HG02610 (cell line): ENCODE data around the gene MAST1.
"Not testable (repeated sequence)": the region's sequence is repeated elsewhere in the genome, so short reads cannot be mapped to it uniquely, and the experiment has no call there.

Experiments used
- ATAC-seq: cut with Tn5 transposase; IDR thresholded peaks from one replicate; pipeline ENCODE4 v1.9.1; 2021; ENCODE audit warnings: mild to moderate bottlenecking, moderate library complexity; ENCODE audit not compliant: unreplicated experiment

Gene MAST1

DNA sequence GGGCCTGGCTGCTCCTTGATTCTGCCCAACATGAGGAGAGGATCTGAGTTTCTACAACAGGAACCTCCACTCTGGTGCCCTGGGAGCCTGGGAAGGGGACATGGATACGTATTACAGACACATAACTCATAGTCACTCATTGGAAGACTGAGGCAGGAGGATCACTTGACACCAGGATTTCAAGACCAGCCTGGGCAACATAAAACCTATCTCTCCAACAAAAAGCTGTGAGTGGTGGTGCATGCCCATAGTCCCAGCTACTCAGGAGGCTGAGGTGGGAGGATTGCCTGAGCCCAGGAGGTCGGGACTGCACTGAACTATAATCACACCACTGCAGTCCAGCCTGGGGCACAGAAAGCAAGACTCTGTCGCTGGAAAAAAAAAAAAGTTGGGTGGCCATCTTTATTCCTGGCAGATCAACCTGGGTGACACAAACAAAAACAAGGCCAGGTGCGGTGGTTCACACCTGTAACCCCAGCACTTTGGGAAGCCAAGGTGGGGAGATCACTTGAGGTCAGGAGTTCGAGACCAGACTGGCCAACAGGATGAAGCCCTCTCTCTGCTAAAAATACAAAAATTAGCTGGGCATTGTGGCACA lies 49.8 kb downstream of the MAST1 start:
- no peak for ATAC-seq

DNA sequence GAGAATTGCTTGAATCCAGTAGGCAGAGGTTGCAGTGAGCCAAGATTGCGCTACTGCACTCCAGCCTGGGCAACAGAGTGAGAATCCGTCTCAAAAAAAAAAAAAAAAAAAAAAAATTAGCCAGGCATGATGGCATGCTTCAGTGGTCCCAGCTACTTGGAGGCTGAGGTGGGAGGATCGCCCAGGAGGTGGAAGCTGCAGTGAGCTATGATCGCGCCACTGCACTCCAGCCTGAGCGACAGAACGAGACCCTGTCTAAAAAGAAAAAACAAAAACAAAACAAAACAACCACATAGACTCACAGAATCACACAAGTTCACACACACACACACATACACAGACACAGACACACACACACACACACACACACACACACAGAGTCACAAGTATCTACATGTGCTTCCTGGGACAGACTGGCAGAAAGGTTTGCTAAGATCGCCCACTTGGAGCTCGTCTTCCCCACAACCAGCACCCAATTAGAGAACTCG lies 52.0 kb downstream of the MAST1 start:
- ATAC-seq = not testable (repeated sequence)

DNA sequence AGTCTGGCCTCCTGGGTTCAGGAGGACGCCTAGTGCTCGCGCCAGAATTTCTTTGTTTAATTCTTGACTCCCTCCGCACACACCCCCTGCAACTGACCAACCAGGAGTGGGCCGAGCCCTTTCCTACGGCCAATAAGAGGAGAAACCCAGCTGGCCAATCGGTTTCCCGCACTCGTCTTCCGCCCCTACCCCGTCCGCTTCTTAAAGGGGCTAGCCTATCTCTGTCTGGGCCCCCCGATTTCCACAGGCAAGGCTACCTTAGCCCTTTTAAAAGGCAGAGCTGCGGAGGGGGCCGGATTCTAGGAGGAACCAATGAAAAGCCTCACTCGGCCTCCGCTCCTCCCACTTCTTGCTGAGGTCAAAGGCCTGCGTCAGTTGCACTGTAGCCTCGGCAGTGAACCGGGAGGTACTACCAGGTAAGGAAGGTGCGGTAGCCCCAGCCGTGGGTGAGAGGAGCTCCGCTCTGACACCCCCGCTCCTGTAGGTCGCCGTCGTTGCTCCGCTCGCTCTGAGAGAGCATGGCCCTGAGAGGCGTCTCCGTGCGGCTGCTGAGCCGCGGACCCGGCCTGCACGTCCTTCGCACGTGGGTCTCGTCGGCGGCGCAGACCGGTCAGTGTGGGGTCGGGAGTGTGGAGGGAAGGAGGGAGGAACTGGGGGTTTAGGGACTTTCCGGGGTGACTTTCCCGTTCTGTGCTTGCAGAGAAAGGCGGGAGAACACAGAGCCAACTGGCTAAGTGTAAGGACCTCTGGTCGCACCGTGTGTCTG lies 52.7 kb downstream of the MAST1 start, which contains the start of gene GCDH:
GCDH (plus strand) TSS at position 374 of the 766 bp plus-strand sequence; CDS start at position 519, 145 bp downstream.
- ATAC-seq = peak; percentile 92

DNA sequence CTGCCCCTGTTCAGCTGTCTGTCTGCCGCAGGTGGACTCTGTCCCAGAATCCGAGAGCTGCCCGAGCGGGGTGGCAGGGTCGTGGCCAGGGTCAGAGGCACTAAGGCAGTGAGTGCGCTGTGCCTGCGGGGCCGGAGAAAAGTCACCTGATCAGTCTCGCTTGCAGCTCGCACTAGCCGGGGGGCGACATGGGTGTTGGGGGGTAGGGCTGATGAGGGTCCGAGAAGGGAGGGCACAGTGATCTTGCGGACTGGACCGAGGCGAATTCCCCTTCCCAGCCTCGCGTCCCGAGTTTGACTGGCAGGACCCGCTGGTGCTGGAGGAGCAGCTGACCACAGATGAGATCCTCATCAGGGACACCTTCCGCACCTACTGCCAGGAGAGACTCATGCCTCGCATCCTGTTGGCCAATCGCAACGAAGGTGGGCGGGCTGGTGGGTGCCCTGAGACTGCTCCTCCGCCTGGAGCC lies 53.3 kb downstream of the MAST1 start:
- ATAC-seq = no peak

DNA sequence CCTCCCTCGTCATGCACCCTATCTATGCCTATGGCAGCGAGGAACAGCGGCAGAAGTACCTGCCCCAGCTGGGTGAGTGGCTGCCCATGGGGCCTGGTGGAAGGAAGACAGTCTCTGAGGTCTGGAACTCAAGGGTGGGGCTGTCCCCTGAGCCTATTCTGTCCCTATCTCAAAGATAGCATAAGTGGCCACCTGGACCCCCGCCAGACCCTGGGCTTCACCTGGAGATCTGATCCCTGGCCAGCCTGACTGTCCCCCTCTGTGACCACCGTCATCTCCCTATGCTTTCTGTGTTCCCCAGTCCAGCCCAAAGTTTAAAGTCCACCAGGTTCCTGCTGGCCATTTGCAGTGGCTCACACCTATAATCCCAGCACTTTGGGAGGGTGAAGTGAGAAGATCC lies 55.3 kb downstream of the MAST1 start:
- no peak for ATAC-seq

DNA sequence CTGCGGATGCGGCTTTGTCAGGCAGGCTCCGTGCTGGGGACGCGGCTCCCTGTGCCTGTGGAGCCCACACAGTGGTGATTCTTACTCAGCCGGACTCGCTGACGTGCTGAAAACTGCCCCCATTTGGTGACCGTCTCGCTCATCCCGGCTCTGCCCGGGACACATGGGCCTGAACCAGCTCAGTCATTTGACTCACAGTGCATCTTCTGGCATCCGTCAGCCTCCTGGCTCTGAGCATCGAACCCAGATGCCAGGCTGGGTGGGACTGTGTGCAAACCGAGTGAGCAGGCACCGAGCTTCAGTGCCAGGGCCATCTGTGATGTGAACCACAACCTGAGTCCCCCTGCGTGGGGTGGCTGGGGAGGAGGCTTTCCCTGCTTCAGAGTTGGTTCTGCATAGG lies 58.1 kb downstream of the MAST1 start:
- no peak for ATAC-seq

DNA sequence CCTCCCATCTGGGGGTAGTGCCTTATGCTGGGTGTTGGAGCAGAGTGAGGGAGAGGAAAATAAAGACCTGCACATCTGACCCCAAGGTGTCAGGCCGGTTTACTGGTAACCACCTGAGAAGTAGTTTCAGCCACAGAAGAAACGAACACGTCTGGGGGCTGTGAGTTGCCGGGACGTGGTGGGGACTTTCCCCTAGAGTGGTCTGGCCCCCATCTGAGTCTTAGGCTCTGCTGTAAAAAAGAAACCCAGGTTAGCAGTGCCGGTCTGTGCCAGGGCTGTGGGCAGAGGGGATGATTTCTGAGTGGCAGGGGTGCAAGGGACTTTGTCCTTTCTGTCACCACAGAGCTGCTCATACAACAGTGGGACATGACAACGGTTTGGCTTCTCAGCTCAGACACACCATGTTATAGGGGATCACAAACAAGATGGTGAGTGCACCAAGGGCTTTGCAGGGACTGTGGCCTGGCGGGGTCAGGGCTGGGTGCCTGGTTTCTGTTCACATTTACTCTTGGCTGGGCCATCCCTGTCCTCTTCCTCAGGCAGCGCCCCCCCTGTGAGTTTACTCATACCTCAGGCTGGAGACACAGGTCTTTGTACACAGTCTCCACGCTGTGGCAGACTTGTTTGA lies 61.7 kb downstream of the MAST1 start:
- ATAC-seq = peak; percentile 66

DNA sequence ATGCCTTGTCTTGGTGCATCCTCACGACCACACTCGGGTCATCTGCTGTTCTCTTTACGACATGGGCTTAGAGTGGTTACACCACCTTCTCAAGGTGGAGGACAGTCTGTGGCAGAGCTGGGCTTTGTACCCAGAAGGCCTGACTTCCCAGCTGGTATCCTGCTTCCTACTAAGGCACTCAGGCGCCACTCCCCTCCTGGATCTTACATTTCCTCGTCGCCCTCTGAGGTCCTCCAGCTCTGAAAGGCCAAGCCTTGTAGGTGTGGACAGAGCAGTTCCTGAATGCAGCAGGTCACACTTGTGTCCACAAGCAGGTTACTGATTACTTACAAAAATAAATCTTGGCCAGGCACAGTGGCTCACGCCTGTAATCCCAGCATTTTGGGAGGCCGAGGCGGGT lies 68.9 kb downstream of the MAST1 start:
- ATAC-seq = no peak

DNA sequence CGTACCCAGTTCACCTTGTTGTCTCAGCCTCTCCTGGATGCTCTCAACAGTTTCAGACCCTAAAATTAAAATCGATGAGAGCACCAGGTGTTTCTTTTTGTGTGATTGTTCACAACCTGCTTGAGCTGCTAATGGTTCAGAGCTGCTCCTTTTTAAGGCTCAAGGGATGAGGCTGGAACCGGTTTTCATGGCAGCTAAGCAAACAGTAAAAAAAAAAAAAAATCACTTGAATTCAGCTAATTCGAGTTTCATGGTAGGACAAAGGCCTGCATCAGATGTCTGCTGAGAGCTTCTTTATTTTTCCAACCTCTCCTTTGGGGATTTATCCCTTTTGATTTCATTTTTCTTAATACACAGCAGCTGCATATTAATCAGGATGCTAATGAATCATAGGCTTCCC lies 74.3 kb downstream of the MAST1 start:
- ATAC-seq = no peak

DNA sequence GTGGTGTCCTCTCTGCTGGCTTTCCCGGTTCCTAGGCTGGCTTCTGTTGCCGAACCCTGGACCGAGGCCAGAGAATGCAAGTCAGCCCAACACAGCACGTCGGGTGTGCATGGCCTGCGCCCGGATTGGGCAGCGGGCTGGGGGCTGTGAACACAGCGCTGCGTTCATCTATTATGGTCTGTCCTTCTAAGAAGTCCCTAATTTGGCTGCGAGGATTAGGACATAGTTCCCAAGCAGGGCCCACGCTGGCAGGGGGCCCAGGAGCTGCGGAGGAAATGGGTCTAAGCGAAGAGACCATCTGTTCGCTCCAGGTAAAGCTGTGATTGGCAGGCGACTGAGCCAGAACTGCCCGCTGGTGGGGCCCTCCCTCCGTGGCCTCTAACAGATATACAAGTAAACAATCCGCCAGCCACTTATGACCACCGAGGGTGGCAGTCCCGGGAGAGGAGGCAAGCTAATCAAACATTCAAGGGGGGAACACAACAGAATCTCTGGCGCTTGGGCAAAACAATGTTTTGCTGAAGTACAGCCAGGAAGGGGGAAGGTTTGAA lies 74.8 kb downstream of the MAST1 start:
- no peak for ATAC-seq

DNA sequence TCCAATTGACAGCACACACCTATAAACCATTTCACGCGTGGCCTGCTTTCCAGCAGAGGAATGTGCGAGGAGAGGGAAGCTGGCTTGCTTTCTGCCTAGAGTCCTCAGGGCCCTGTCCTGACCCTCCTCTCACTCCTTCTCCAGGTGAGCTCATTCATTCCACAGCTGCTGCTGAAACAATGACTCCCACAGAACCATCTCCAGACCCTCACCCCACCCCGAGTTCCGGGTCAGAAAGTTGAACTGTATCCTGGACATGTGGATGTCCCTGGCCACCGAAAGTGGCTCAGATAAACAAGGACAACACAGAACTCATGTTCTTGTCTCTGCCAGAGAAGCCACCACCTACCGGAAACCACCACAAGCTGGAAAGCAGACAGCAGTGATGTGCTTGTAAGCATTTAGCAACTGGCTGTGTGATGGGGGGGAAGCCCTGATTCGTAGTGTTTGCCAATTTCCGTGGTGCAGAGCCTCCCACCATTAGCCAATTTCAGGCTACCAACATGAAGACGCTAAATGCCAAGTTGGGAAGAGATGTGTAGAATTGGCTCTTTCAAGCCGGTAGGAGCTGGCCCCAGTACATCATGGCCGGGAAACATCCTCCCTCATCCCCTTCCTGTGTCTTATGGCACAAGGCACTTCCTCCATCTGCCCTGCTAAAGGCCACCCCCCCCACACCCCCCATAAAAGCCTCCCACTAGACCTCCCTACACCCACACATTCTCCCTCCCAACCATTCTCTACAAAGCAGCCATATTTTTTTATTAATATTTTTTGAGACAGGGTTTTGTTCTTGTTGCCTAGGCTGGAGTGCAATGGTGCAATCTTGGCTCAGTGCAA lies 75.8 kb downstream of the MAST1 start:
- ATAC-seq = no peak

DNA sequence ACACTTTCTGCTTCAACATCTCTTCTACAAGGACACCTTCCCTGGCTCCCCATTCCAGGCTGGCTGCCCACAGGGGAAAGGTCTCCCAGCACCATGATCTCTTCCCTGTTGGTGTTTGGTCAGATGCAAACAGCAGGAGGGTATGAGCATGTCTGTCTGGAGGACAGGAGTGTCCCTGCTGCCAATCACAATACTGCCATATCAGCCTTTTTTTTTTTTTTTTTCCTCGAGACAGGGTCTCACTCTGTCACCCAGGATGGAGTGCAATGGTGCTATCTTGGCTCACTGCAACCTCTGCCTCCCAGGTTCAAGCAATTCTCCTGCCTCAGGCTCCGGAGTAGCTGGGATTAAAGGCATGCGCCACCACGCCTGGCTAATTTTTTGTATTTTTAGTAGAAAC lies 77.5 kb downstream of the MAST1 start:
- not testable (repeated sequence) for ATAC-seq

DNA sequence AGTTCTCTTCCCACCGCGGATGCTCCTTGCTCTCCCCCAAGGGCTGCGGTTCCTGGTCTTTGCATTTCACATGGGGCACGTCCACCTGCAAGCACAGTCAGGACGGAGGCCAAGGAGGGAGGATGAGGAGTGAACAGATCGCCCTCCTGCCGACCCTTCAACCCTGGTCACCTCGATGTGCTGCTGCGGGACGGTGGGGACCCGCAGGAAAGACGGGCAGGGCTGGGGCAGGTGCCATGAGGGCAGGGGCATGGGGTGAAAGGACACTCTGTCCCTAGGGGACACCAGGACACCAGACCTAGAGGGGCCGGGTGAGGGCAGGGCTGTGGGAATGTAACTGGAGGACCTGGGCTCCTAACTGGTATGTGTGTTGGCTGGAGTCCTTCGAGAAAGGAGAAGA lies 79.9 kb downstream of the MAST1 start:
- ATAC-seq = no peak

DNA sequence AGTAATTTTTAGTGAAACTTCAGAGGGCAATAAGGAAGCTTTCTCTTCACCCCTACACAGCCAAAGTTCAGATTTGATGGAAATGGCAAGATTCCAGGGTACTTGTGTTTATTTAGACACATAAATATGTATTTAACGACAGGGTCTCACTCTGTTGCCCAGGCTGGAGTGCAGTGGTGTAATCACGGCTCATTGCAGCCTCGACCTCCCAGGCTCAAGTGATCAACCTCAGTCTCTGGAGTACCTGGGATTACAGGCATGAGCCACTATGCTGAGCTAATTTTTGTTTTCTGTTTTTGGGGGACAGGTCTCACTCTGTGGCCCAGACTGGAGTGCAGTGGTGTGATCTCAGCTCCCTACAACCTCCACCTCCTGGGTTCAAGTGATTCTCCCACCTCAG lies 82.7 kb downstream of the MAST1 start:
- ATAC-seq = no peak

DNA sequence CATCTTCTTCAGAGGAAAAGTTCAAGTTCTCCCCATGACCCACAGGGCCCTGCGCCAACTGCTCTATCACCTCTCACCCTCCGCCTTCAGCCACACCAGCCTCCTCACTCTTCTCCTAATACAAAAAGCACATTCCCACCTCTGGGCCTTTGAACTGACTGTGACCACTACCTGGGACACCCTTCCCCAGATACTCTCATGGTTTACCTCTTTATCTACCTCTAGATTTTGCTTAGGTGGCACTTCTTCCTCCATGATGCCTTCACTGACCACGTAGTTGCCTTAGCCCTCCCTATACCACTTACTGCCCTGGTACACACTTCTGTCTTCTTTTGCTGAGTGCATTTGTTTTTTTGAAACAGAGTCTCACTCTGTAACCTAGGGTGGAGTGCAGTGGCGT lies 84.6 kb downstream of the MAST1 start:
- ATAC-seq = no peak
